GM21825 (cell line): ENCODE data around the gene FBXW11.

Source experiments
- ATAC-seq: cut with Tn5 transposase; IDR thresholded peaks from one replicate; pipeline ENCODE4 v1.9.1; 2021; ENCODE audit warnings: mild to moderate bottlenecking, moderate library complexity; ENCODE audit not compliant: unreplicated experiment

The FBXW11 gene

DNA sequence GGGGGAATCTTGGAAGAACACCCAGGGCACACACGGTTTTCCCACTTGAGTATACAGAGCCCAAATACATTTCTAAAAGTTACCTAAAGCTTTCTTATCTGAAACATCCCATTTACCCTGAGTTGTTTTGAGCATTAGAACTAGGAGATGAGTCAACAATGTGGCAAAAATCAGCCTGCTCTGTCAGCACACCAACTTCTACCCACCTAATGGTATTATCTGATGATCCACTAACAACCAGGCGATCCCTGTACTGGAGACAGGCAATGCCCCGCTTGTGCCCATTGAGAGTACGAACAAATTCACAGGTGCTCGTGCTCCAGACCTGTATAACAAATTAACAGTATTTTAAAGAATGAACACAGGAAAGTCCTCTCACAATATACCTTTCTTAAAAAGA lies 133.8 kb downstream of the FBXW11 start:
- no peak for ATAC-seq

DNA sequence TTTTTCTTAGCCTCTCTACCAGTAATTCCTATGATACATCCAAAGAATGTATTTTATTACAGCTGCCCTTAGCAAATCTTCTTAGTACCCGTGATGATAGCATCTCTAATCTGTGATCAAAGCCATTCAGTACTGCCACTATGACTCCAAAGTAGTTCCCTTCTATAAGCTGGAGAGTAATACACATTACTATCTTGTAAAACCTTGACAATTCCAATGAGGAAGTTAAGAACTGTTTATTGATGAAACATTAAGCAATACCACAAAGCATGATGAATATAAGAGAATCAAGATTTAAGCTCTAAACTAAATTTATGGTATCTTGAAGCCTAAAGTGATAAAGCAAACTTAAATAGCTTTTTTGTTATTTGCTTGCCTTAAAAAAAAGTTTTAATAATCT lies 134.7 kb downstream of the FBXW11 start:
- no peak for ATAC-seq

DNA sequence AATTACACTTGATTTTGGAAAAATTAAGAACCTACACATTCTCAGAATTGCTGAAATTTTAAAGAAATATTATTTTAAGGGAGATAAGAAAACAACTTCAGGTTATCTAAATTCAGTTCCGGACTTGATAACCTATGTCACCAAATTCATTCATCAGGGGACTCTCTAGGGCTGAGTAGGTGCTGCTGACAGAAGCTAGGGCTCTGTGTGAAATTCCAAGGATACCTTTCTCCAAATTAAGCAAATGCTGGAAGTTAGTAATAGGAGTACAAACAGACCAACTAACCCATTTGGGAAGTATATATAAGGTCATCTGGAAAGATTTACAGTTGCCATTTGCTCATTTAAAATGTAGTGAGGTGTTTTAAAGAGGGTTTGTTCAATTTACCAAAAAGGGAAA lies 136.5 kb downstream of the FBXW11 start:
- no peak for ATAC-seq

DNA sequence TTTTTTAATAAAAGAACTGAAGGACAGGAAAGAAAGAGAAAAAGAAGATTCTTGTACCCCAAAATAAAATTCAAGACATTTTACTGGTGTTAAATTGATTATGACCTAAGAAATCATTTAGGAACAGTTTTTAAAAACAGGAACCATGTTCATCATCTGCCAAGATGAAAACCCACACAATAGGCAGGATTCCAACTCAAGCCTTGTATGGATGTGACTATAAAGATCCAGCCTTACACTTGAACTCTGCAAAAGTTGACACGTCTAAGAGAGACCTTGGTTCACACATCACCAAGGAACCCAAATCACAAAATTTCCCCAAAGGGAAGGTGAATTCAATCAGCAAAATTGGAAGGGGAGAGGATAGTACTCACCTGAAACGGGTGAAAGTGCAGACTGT lies 138.2 kb downstream of the FBXW11 start:
- no peak for ATAC-seq

DNA sequence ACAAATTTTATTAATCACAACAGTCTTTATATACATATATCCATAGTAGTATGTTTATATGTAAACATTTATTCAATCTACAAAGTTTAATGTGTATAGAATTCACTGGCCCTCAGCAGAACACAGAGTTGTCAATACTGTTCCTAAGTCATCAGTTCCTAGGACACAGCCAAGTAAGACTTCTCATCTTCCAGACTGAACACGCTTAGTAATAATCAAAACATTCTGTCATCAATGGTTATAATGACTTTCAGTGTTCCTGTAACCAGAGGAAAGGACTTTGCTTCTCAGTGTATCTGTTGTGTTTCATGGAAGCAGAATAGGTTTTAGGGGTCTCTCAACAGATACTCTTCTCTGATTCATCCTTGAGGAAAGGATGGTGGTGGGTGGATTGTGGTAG lies 138.7 kb downstream of the FBXW11 start:
- no peak for ATAC-seq

DNA sequence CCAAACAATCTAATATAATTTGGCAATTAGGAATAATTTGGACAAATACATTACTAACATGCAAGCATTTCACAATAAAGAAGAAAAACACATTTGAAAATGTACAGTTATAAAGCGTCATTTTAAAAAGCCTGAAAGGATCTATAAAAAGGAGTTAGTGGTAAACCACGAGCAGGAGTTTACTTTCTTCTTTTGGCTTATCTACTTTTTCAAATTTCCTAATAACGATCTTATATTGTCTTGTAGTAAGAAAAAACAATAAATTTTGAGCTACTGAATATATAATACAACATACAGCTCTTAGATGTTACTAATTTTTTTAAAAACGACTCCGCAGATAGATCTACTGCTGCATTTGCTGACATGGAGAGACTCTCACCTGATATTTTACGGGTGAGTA lies 141.0 kb downstream of the FBXW11 start:
- ATAC-seq = no peak

DNA sequence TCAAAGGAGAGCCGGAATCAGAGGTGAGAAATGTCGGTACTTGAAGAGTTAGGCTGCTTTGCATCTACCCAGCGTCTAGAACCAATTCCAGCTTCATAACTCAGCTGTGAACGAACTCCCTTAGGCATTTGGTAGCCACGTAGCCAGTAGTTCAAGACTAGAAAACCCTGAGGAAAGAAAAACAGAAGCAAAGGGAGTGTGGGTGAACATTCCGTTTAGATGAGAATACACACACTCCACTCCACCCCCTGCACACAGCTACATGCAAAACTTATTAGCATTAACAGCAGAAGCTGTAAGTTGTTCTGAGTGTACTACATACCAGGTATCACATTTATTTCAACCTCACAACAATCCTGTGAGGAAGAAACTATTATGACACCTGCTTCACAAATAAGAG lies 142.5 kb downstream of the FBXW11 start:
- ATAC-seq = no peak

DNA sequence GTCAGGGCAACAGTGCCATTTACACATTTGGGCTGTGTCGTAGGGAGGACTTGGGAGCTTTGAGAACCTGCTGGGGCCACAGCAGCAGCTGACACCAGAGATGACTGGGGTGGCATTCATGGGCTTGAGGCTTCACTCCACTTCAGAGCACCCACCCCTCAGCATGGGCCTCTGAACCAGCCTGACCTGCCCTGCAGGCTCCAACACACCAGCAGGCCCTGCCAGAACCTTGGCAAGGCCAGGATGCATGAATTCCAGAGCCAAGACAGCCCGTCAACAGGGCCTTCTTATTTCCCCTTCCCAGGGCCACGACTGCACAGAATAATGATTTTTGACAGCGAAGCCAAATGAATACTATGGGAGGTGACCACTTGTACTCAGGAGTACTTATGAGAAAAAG lies 143.8 kb downstream of the FBXW11 start:
- ATAC-seq = no peak

DNA sequence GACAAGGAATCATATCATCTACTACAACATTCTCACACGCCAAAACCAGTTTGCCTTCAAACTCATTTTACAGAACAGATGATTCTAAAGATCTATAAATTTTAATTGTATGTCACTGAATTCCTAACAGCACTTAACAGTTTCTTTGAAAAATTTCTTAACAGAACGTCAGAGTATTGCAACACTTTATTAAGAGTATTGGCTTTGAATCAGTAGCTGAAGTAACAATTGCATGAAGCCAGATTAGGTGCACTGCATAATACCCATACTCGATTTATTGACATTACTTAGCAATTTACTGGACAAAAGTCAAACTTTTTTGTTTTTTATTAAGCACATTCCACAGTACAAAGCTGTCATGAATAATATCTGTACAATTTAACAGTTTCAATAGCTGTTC lies 145.1 kb downstream of the FBXW11 start:
- no peak for ATAC-seq

DNA sequence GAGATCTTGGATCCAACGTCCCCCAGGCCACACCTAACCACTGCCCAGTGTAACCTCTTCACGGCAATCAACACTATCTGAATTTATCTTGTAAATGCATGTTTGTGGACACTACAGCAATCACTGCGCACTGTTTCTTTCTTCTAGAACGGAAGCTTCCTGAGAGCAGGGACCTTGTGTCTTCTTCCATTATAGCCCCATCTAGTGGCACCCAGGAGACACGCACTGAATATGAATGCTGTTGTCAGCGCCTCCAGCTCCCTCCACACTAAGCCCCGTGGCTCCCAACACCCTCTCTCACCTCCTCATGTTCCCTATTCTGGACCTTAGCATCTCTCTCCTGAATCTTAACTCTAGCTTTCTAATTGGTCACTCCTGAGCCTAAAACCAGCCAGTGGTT lies 148.1 kb downstream of the FBXW11 start:
- no peak for ATAC-seq

DNA sequence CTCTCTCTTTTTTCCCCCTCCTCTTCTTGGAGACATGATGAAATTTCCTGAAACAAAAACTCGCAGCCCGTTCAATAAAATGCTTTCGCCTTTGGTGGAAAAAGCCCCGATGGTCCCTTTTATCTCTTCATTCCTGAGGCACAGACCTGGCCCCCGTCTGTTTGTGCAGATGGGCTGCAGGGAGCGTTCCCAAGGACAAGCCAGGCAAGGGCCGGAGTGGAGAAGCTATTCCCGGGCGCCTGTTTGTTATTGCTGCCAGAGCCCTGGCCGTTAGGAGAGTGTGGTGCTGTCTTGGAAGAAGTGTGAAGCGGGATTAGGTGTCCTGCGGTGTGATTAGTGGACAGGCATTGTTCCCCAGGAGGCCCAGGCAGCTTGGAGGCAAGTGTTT lies 149.0 kb downstream of the FBXW11 start:
- ATAC-seq = no peak

DNA sequence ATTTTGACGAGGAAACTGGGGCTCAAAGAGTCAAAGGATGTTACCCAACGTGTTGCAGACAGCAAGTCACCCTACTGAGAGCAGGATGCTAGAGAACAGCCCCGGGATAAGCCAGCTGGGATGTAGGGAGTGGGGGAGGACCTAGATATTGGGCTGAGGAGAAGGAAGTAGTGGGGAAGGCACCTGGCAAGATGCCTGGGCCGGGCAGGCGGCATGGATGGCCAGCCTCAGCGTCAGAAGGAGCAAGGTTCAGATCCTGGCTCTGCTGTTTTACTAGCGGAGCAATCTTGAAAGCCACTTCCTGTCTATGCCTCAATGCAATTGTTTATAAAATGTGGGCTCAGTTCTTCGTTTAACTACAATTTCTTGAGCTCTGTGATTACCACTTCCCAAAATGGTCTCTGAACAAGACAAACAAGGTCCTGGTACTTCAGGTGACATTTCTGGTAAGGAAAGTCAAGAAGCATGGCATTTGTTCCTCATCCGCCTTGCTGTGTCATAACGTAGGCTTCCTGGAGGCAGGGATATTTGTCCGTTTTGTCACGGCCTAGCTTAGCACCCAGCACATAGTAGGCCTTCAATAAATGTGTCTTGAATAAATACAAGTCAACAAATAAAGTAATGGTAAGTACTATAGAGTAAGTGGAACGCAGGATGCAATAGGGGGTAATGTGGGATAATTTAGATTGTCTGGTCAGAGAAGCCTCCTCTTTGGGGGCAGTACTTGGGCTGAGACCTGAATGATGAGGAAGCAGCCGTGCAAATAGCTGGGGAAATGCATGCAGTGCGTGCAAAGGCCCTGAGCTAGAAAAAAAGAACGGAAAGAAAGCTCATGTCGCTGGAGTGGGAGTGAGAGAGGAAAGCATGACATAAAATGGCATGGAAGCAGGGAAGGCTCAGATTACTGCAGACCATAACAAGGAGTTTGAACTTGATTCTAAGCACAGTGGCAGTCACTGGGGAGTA lies 150.4 kb downstream of the FBXW11 start:
- ATAC-seq = no peak

DNA sequence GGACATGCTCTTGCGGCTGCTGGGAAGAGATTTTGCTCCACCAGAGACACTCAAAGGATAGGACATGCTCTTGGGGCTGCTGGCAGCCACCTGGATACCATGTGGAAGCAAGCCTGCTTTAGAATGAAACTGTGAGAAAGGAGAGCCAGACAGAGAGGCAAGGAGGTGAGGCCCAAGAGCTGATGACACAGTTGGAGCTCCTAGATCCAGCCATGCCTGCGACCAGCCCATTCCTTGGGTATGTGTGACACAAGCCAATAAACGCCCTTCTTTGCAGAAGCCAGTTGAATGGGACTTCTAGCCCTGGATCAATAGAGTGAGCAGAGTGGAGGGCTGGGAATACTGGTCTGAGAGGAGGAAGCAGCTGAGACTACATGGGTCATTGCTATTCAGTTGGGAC lies 151.2 kb downstream of the FBXW11 start:
- no peak for ATAC-seq

DNA sequence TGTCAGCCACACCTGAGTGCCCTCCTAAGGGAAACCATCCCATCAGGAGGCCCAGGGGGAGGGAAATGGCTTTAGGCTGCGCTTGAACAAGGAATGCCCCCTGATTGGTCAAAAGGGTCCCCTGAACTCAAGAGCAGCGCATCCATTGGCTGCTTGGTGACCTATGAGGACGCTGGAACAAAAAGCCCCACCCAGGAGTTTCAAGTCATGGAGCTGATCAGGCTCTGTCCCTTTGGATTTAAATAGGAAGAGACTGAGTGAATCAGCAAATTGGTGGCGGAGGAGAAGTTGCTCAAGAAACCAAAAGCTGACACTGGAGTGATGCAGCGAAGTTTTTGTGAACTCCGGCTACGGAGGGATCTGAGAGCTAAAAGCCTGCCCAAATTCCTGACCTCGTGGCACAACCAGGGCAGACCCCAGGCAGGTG lies 154.2 kb downstream of the FBXW11 start:
- ATAC-seq = no peak

DNA sequence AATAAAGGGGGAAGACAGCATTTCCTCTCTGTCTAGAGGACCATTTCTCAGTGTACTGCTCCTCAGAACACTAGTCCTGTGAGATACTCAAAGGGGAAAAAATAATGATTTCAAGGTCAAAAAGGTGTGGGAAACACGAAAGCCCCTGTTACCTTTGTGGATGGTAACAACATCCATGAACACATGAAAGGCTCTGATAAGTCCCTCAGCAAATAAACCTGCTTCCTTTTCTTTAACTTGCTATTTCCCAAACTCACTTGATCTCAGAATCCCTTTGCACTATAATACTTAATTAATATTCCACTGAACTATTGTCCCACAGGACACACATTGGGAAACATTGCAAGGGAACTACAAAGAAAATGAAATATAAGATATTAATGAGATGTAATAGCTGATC lies 155.2 kb downstream of the FBXW11 start:
- no peak for ATAC-seq

DNA sequence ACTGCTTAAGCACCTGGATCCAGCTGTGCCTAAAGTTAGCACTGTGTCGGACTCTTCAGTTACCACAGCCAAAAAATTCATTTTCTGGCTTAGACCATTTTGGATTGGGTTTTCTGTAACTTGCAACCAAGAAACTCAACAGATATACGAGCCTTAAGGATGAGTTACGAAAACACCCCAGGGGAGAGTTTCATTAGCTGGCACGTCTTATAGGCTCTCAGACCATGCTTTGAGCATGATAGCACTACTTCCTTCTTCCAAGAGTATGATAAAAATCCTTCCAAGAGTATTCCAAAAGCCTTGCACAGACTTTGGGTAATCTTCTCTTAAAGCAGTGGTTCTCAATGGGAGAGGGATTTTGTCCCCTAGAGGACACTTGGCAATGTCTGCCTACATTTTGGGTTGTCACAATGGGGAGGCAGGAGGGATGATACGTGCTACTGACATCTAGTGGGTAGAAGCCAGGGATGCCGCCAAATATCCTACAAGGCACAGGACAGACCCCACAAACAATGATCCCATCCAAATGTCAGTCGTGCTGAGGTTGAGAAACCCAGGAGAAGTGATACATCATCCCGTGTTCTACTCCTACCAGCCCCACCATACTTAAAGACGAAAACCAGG lies 156.0 kb downstream of the FBXW11 start:
- ATAC-seq = no peak

DNA sequence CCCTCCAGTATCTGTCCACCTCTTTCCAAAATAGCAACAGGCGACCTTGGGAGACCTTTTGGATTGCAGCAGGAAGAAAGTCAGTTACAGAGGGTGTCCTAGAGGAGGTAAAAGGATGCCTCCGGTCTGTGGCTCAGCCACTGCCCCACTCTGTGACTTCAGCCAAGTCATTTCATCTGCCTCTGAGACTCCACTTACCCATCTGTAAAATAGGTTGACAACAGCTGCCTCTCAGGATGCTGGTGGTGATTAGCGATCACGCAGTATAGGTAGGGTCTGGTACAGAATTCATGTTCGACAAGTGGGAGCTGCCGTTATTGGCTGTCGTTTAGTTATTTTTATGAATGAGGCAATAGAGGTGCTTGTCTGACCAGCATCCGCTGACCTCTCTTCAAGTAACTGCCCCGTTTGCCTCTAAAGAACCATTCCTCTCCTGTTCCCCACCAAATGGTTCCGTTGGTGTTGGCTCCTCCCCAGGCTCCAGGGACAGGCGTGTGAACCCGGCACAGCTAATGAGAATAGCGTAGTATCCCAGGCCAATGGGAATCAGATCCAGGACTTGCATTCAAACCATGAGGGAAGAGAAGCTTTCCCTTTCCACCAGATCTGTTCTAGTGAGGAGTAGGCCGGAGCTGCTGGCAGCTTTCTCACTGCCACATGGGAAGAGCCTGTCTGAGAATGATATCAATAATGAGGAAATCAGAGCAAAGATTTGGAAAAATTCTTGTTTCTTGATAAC lies 156.7 kb downstream of the FBXW11 start:
- ATAC-seq = no peak

DNA sequence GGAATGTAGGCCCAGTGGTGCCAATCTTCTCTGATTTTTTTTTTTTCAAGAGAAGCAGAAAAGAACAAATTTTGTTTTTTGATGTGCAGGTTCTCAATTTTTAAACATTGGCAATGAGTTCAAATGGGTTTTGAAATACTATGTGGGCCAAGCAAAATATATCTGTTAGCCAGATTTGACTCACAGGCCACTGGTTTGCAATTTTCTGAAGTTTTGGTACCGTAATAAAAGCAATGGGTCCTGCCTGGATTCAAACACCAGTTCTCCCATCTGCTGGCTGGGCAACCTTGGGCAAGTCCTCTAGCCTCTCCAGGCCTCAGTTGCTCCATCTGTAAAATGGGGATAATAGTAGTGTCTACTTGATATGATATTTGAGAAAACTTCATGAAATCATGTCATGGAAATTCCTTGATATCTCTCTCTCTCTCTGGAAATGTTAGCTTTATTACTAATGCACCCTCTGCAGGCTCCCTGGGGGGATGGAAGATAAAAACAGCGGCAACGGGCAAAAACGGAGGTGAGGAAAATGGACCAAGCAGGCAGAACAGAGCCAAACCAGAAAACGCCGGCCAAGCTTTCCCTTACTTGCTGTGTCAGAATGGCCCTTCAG lies 157.4 kb downstream of the FBXW11 start:
- no peak for ATAC-seq

DNA sequence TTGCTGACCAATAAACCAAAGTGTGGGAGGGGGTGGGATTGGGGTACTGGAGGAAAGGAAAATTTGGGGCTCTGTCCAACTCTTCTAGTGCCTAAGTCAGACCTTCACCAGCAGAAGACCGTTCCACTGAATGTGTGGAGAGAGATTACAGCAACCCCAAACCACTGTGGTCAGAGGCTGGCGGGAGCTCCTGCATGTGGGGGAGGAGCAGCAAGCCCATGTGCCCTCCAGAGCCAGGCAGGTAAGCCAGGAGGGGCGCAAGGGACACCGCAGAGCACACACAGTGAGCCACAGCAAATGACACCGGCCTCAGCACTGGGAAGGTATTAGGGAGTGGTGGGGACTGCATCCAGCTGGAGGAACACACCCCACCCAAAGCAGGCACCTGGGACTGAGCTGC lies 158.0 kb downstream of the FBXW11 start:
- ATAC-seq = no peak

DNA sequence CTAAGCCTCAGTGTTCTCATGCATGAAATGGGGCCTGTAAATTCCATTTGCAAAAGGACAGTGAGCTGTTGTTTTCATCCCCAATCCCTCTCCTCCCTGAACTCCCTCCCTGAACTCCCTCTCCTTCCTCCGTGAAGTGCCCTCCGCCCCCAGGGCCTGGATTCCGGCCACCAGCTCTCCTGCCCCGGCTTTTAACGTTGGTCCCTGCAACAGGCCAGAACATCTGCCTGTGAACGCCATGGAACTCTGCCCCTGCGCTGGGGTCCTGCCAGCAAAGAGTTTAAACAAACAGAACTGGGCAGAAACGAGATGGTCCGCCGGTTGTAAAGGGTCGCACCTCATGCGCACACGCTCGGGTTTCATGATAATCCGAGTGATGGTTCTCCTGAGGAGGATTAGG lies 158.4 kb downstream of the FBXW11 start:
- no peak for ATAC-seq

DNA sequence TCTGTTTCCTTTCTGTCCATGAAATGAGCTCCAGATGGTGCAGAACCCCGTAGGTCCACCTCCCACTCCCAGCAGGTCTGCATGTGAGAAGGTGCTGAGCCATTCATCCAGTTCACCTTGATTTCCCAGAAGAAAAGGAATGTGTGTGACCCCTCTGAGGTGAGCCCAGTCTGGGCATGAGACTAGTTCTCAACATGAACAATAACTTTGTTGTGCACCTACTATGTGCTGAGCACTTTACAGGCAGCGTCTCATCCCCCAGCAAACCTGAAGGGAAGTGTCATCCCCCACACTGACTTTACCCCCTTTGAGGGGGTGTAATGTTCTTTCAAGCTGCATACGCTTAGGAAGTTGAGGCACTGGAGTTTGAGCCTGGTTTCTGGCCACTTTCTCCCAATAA lies 159.4 kb downstream of the FBXW11 start:
- ATAC-seq = no peak
